ENCODE measurements around the gene SLC6A19. TPM values are rescaled to one million over a fixed set of nuclear protein-coding genes. Genes with fewer than 3 reads are reported as not detected.

SLC6A19 gene
- total and polyA plus RNA-seq, 10 of the 15 experiments (the other 5 are each of a cell fraction or from before 2014, with no cell fraction given) = 0.01 to 0.03 TPM; not detected in 8

DNA sequence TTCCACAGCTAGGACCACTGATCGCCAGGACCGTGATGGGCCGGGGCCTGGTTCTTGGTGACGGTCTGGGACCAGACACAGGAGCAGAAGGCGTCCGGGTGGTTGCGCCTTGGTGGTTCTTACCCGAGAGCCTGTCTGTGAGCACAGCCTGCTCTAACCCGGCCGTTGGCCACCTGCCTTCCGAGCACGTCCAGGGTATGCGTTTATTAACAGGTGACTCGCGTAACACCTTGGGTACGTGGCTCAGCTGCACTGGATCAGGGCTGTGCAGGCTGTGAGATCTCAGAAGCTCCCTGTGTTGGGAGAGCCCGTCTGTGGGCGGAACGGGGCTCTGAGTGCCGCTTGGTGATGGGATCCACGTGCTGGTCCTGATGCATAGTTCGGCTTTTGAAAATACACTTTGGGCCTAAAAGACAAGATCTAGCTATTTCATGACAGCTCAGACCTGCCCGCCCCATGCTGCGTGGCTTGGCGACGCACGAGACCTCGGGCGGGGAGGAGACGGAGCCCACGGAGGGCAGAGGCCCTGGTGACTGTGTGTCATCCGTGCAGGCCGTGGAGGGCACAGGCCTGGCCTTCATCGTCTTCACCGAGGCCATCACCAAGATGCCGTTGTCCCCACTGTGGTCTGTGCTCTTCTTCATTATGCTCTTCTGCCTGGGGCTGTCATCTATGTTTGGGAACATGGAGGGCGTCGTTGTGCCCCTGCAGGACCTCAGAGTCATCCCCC lies 17.1 kb downstream of the SLC6A19 start:
- Histone ChIP-seq H4K20me1 (ENCODE audit: control insufficient read depth, insufficient read depth) (no peaks in the 10 kb centered on the region), H3K36me3 (ENCODE audit: control insufficient read depth in 2 of 2, insufficient read depth in 2 of 2, low read length in 1 of 2) (no peaks in the 10 kb centered on the region), H3K4me1 (ENCODE audit: control insufficient read depth, insufficient read depth, low read length) (no peaks in the 10 kb centered on the region), H3K79me2 (ENCODE audit: control insufficient read depth, insufficient read depth, low read length) (no peaks in the 10 kb centered on the region), H3K4me2 (ENCODE audit: control insufficient read depth, insufficient read depth) (no peak overlapping the region), H2AFZ (ENCODE audit: control insufficient read depth, low read depth, low read length) (no peak overlapping the region), H3K9me3 (replicated peaks; ENCODE audit: control insufficient read depth, insufficient read depth, low read length) (no peaks in the 10 kb centered on the region; the same call in 2 of the 3 replicates), H3K9ac (ENCODE audit: control insufficient read depth, insufficient read depth, low read length) (no peak overlapping the region), H3K4me3 (no peak overlapping the region), H3K27me3 (replicated peaks in 1 of 2; ENCODE audit: control insufficient read depth in 2 of 2, insufficient read depth in 2 of 2, low read length in 1 of 2) (no peaks in the 10 kb centered on the region; a peak in 1 of 4 replicates), H3K27ac (ENCODE audit: control insufficient read depth, insufficient read depth) (no peak overlapping the region)
- intact Hi-C loops (cut with micrococcal nuclease; ENCODE audit: unreplicated experiment) = no loop called here
- ChIA-PET POLR2A (interaction anchor here (0.5 kb wide), 1 partner anchor 342 kb away, joined by 3 read pairs; no protein-coding TSS in a partner anchor), RAD21 (ENCODE audit: unreplicated experiment) (no interaction called here), SMC1A (ENCODE audit: uncharacterized antibody, unreplicated experiment) (no interaction called here), CTCF (no interaction called here)
- WGBS (ENCODE audit: insufficient coverage, insufficient replicate concordance, low lambda C conversion rate, missing lambda C conversion rate) = 69% methylated on average over 33 of the region's 38 CpGs
- DNase-seq (ENCODE audit: low read depth, low spot score) (no peak), ATAC-seq (no peak), FAIRE-seq (no peak)
- BruUV-seq (replicated peaks) = no TSS peak
- in situ Hi-C loops (cut with MboI) = no loop called here
- TF ChIP-seq, protein P1, sequence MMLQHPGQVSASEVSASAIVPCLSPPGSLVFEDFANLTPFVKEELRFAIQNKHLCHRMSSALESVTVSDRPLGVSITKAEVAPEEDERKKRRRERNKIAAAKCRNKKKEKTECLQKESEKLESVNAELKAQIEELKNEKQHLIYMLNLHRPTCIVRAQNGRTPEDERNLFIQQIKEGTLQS (IDR thresholded peaks at IDR 0.05; ENCODE audit: borderline replicate concordance, extremely low read depth, low read depth, low read length) = no peak
- TF ChIP-seq, protein P2, sequence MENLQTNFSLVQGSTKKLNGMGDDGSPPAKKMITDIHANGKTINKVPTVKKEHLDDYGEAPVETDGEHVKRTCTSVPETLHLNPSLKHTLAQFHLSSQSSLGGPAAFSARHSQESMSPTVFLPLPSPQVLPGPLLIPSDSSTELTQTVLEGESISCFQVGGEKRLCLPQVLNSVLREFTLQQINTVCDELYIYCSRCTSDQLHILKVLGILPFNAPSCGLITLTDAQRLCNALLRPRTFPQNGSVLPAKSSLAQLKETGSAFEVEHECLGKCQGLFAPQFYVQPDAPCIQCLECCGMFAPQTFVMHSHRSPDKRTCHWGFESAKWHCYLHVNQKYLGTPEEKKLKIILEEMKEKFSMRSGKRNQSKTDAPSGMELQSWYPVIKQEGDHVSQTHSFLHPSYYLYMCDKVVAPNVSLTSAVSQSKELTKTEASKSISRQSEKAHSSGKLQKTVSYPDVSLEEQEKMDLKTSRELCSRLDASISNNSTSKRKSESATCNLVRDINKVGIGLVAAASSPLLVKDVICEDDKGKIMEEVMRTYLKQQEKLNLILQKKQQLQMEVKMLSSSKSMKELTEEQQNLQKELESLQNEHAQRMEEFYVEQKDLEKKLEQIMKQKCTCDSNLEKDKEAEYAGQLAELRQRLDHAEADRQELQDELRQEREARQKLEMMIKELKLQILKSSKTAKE (IDR thresholded peaks at IDR 0.05; ENCODE audit: low read depth, poor library complexity, severe bottlenecking) = no peak
- TF ChIP-seq NRF1 (conservative IDR thresholded peaks at IDR 0.05; ENCODE audit: low read depth, low read length) (no peak), HDGF (IDR thresholded peaks at IDR 0.05) (no peak), KAT2A (conservative IDR thresholded peaks at IDR 0.05; ENCODE audit: control insufficient read depth, low read depth, low read length) (no peak), PML (IDR thresholded peaks at IDR 0.05; ENCODE audit: low read length) (no peak), SIN3A (IDR thresholded peaks at IDR 0.05; ENCODE audit: low read depth, low read length) (no peak), CREM (IDR thresholded peaks at IDR 0.05; ENCODE audit: low read depth) (no peak), MYC (IDR thresholded peaks at IDR 0.05; ENCODE audit: insufficient read depth, insufficient read length, insufficient replicate concordance, low read length, severe bottlenecking) (no peak), NFYB (IDR thresholded peaks at IDR 0.05; ENCODE audit: insufficient read depth, low read depth, low read length) (no peak), NBN (IDR thresholded peaks at IDR 0.05) (no peak), POLR2AphosphoS2 (IDR thresholded peaks at IDR 0.05; ENCODE audit: low read depth, low read length) (no peak), FOXM1 (IDR thresholded peaks at IDR 0.05; ENCODE audit: low read depth, low read length) (no peak)
- TF ChIP-seq, protein P3, sequence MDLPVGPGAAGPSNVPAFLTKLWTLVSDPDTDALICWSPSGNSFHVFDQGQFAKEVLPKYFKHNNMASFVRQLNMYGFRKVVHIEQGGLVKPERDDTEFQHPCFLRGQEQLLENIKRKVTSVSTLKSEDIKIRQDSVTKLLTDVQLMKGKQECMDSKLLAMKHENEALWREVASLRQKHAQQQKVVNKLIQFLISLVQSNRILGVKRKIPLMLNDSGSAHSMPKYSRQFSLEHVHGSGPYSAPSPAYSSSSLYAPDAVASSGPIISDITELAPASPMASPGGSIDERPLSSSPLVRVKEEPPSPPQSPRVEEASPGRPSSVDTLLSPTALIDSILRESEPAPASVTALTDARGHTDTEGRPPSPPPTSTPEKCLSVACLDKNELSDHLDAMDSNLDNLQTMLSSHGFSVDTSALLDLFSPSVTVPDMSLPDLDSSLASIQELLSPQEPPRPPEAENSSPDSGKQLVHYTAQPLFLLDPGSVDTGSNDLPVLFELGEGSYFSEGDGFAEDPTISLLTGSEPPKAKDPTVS (IDR thresholded peaks at IDR 0.05; ENCODE audit: low read depth, low read length) = no peak
- TF ChIP-seq, protein P4, sequence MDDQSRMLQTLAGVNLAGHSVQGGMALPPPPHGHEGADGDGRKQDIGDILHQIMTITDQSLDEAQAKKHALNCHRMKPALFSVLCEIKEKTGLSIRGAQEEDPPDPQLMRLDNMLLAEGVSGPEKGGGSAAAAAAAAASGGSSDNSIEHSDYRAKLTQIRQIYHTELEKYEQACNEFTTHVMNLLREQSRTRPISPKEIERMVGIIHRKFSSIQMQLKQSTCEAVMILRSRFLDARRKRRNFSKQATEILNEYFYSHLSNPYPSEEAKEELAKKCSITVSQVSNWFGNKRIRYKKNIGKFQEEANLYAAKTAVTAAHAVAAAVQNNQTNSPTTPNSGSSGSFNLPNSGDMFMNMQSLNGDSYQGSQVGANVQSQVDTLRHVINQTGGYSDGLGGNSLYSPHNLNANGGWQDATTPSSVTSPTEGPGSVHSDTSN (IDR thresholded peaks at IDR 0.05; ENCODE audit: insufficient replicate concordance, low read depth, low read length) = no peak

Data from GM12878 (cell line).